Keratinocyte (primary cell): ENCODE data around the gene TPRG1L.

ENCODE experiments used
- CTCF ChIP-seq, 3 experiments: IDR thresholded peaks in 1 of 3; conservative IDR thresholded peaks in 1 of 3; optimal IDR thresholded peaks in 1 of 3; 2 replicates in 2 of 3; 3 replicates in 1 of 3; pipeline versions ENCODE3 to v1.5.1; 2011; ENCODE audit warnings: low read length in 3 of 3, mild to moderate bottlenecking in 3 of 3, moderate library complexity in 2 of 3, control low read depth in 1 of 3, inconsistent platforms in 1 of 3; ENCODE audit not compliant: insufficient read depth in 2 of 3; ENCODE audit errors: extremely low read depth in 1 of 3
- EZH2 ChIP-seq: IDR thresholded peaks from one replicate; pipeline ENCODE4 v1.6.1; 2012; ENCODE audit warnings: inconsistent platforms, mild to moderate bottlenecking, low read length, moderate library complexity

- TF ChIP-seq CTCF (optimal IDR thresholded peaks at IDR 0.05 in 1 of 3, IDR thresholded peaks at IDR 0.05 in 1 of 3, conservative IDR thresholded peaks at IDR 0.05 in 1 of 3; ENCODE audit: extremely low read depth in 1 of 3, insufficient read depth in 2 of 3, low read length in 3 of 3) (no peak), EZH2 (no peak)
These were observed 45.2 kb upstream of the TPRG1L start for GRCh38 chr1:3579626-3580025.
